ENCODE measurements around the gene FAM25G.
"Not testable (repeated sequence)": the region's sequence is repeated elsewhere in the genome, so short reads cannot be mapped to it uniquely, and the experiment has no call there.

The FAM25G gene

DNA sequence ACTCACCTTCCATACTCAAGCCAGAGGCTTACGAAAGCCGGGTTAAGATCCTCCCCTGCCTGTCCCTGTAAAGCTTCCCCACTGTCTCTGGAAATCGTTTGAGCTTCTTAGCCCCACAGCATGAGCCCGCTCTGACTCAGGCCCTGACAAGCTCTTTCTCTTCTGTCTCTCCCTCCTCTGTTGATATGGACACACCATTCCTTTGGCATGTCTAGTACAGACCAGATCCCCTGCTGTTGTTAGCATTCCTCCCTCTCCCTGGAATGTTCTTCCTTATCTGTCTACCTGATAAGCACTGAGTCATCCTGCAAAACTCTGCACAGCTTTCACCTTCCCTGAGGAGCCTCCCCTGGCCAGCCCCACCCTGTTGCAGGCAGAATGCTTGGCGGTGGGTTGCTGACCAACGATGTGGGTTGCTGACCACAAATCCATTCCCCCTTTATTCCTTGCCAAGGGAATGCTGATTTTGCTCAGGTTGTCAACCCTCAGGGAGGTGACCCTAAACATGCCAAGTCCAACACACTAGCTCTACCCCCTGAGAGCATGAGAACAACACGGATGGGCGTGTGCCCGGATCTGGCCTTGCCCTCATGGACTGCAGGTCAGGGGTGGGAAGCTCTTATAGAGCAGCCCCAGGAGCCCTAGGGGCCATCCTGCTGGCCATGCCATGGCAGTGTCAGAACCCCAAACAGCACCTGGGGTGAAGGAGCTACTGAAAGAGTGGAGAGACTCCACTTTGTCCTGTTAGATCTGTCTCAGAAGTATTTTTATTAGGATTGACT, 28.7 kb downstream of the FAM25G start:
- not testable (repeated sequence) for DNase-seq

DNA sequence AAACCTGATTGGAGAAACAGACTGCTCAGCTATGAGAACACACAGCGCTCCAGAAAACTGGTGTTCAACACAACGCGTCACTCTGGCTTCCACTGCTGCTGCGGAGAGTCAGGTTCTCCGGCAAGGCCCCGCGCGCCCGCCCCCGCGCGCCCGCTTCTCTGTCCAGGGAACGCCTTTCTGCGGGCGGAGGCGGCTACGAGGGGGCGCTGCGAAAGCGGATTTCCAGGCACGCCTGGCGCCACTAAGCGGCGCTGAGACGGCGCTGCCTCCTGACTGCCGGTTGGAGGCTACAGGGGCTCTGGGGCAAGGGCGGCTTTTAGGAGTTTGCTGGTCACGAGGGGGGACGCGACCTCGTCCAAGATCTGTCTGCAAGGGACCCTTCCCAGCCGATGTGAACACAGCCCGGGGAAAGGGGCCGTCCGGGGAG, 30.2 kb downstream of the FAM25G start:
- peak; percentile 21 for DNase-seq

DNA sequence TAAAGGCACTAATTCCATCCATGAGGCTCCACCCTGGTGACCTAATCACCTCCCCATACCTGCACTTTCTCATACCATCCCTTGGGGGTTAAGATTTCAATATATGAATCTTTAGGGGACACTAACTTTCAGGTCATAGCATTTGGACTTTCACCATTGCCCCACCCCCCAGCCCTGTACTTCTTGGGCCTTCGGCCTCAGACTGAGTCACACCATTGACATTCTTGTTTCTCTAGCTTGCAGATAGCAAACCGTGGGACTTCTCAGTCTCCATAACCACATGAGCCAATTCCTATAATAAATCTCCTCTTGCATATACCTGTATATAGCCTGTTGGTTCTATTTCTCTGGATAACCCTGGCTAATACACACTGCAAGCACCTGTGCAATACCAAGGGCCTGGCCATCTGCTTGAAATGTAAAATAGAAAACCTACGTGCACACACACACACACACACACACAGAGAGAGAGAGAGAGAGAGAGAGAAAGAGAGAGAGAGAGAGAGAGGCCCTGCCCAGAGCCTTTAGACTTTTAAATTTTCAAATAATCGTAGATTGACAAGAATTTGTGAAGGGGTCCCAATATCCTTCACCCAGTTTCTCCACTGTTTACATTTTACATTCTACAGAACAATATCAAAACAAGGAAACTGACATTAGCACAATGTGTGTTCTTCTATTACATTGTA, 32.9 kb downstream of the FAM25G start:
- DNase-seq: no peak

DNA sequence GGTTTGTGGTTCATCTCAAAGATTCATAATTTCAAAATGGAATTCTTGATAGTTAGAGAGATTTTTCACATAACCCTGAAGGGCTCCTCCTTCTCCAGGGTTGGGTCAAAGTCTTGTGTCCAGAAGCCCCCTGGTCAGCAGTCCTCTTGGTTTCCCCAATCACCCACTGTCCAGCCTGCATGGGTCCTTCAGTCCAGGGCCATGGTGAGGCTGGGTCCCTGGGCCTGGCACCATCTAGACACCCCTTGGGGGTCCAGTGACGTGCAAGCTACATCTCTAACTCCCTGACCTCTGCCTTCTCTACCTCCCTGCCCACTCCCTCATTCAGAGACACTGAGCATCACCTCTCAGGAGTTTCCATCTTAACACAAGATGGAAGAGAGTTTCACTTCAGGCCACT, 33.7 kb downstream of the FAM25G start:
- no peak for DNase-seq

DNA sequence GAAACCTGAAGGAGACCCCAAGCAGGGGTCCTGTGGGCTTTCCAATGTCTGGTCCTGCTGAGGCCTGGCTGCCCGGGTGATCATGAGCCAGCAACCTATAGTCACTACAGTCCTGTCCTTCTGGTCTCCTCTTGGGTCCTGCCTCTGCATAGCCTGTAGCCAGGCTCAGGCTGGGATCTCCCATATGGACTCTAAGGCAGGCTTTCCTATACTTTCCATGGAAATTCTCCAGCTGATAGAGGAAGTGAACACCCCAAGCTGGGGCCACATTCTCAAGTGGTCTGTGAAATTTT, 34.0 kb downstream of the FAM25G start:
- no peak for DNase-seq

GRCh38 chr10:47456794-47457527, 34.5 kb downstream of the FAM25G start:
- DNase-seq: no peak

DNA sequence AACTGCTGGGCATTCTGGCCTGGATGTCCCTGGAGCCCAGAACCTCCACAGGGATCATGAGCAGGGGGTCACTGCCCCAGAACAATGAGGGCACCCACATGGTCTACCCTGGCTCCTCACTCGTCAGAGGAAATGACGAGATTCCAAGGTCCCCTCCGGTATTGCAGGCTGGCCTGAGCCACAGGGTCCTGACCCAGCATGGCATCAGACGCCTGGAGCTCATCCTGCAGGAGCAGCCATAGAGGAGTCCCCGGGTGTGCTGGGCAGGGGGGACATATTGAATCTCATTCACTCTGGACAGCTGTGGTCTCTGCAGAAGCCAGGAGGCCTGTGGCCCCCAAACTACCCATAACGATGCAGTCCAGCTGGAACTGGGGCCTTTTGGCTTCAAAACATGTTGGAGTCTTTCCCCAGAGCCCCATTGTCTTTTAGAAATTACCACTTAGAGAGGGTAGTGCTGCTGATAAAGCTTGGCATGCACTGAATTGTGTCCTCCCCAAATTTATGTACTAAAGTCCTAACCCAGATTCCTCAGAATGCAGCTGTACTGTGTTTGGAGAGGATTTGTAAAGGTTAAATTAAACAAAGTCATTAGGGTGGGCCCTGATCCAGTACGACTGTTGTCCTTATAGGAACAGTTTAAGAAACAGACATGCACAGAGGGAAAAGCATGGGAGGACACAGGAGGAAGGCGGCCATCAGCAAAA, 35.3 kb downstream of the FAM25G start:
- no peak for DNase-seq

- not testable (repeated sequence) for DNase-seq
These were observed 36.0 kb downstream of the FAM25G start for GRCh38 chr10:47455350-47456078.

DNA sequence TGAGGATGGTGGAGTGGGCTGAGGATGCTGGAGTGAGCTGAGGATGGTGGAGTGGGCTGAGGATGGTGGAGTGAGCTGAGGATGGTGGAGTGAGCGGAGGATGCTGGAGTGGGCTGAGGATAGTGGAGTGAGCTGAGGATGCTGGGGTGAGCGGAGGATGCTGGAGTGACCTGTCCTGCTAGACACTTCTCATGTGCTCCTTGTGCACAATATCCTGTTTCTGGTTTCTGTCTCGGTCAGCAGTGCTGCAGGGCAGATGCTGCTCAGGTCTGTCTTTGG, 36.8 kb downstream of the FAM25G start:
- DNase-seq: no peak

DNA sequence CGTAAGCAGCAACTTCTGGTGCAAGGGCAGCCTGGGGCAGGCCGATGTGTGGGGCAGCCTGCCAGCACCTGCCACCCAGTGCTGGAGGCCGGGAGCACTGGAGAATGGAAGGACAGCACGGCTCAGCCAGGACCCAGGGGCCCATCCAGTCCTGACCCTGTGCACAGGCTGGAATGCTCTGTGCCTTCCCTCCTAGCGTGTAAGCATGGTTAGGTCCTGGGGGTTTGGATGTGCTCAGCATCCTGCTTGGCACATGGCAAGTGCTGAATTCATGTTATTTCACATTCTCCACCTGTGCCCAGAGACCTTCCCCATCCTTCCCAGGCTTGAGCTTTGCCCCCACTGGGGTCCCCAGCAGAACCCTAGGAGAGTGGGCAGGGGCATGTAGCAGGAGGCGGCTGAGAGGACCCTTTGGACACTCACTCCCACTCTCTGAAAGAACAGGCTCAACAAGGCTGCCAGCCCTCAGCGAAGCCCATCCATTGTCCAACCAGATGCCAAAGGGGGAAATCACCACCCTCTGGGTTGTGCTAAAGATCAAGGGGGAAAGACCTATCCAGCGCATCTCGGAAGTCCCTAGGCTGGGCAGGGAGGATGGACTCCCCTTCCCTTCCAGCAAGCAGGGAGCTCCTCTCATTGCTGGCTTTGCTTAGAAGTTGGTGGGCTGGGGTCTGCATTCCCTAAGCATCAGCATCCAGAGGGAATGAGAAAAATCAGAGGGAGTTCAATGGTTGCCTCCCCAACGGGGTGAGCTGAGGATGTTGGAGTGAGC, 37.3 kb downstream of the FAM25G start:
- DNase-seq: no peak

GRCh38 chr10:47453141-47454007, 38.1 kb downstream of the FAM25G start:
- no peak for DNase-seq

DNA sequence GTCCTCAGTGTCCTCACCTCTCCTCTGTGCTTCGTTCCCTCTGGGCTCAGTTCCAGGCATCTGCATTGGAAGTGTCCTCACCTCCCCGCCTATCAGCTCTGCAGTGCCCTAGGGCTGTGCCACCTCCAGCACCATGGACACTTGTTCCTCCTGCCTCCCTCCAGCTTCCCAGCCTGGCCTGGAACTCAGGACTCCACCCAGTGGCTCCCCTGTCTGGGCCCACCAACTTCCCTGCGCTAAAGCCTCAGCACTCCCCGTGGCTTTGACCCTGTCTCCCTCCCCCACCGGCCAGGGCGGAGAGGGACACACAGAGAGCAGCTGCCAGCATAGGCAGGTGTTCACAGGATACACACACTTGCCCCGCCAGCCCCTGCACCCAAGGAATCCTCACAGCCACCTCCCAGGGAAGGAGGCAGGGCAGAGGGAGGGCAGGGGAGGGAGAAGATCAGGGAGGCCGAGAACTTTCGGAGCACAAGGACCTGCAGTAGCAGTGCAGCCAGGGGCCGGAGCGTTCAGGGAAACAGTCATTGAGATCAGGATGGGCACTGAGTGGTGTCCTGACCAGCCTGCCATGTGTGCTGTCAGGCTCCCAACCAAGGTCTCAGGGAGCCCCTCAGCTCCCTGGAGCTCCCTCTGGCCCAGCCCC, 38.9 kb downstream of the FAM25G start:
- no peak for DNase-seq

GRCh38 chr10:47451998-47452494, 39.5 kb downstream of the FAM25G start:
- no peak for DNase-seq

DNA sequence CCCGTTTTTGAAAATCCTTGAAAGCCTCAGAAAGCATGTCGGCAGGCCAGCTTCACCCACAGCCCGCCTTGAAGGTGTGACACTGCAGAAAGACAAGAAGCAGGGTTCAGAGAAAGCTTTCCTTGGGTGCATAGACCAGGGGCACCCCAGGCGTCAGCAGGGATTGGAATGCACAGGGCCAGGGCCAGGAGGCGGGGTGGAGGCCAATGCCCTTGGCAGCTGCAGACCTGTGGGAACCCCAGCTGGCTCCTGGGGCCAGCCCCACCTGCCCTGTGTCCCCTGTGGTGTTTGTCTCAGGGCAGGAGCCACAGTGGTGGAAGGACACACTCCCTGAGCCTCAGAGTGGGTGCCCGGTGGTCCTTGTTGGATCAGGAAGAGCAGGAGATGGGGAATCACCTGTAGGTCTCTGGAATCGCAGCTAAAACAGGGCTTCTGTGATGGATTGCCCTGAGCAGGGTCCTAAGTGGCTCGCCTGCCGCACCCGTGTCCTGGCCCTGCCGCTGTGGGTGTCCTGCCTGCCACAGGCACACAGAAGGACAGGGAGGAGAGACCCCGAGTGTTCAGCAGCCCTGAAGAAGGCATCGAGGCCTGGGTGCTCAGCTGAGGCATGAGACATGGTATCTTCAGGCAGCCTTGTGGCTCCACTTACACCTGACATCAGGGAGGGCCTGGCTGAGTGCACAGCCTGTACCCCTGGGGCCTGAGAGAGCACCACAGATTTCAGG, 40.1 kb downstream of the FAM25G start:
- no peak for DNase-seq

DNA sequence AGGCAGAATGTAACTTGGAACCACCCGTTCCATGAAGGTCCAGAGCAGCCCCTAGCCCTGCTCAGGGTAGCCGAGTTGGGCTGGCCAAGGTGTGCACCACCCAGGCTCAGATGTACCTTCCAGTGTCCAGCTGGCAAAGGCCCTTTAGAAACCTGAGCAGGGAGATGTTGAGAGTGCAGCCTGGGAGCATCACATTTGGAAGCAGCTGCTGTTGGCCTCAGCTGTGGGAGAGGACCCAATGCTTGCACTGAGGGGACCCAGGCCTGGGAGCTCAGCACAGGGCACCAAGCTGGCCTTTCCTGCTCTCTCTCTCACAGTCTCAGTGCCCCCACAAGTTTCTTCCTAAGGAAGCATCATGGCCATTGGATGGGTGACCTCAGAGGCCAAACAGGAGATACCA, 41.1 kb downstream of the FAM25G start:
- no peak for DNase-seq

DNA sequence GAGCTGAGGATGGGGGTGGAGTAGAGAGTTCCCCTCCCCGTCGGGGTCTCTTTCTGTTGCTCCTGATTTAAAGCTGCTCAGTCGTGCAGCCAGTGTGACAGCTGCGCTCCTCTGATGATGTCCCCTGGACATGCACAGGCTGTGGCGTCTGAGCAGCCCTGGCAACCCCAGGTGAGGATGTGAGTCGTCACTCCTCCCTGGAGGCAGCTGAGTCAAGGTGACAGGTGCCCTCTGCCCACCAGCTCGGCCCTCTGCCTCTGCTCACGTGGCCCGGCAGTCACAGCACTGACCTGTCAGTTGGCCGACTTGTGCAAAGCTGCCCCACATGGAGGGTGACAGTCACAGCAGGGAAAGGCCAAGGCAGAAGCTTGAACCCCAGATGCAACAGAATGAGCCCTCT, 41.5 kb downstream of the FAM25G start:
- DNase-seq: no peak

- DNase-seq: no peak
These were observed 42.2 kb downstream of the FAM25G start for GRCh38 chr10:47449102-47449978.

GRCh38 chr10:47447705-47448104, 43.8 kb downstream of the FAM25G start:
- no peak for DNase-seq

DNA sequence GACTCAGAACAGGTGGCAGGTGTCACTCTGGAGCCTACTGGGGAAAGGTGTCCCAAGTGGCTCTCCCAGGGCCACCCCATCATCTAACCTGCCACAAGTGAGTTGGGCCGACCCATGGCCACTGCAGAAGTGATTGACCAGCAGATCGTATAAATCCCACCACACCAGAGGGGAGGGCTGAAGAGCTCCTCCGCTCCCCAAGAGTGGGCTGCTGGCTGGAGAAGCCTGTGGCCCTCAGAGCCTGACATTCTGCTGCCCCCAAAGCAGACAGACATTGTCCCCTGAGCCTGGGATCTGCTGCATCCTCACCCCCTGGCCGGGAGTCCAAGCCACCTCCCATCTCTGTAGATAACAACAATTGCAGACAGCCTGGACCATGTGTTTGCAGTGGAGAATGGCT, 44.3 kb downstream of the FAM25G start:
- DNase-seq: no peak
